IMR-90 (cell line): Measurements from ENCODE around the gene ANKH. TPM values are rescaled to one million over a fixed set of nuclear protein-coding genes. Genes with fewer than 3 reads are reported as not detected.

Source experiments
- ATAC-seq: fragments of 200-7000 bp; cut with Tn5 transposase; 2 replicates; pipeline ENCODE4 v1.9.1; 2020; ENCODE audit warnings: low read depth, mild to moderate bottlenecking, moderate library complexity
- BruUV-seq: library from RNA; stranded (reverse); fragments of 400-500 nt; replicated peaks from 2 replicates; lab custom pipeline; 2021; lab: Mats Ljungman, UMichigan
- CTCF ChIA-PET: fragments of 300-600 bp; formaldehyde crosslinking; extraction: SDS; loops from one replicate; lab custom pipeline; 2021; ENCODE audit warnings: antibody characterized with exemption; lab: Yijun Ruan, JAX
- POLR2A ChIA-PET: fragments of 300-600 bp; sonication (Branson Sonifier 250); formaldehyde crosslinking; loops from one replicate; lab custom pipeline; 2022; ENCODE audit warnings: antibody characterized with exemption; ENCODE audit not compliant: unreplicated experiment; lab: Charles Lee
- DNase-seq: peaks from one replicate; pipeline ENCODE4 v3.0.0; 2013
- H2AFZ ChIP-seq: replicated peaks from 2 replicates; pipeline ENCODE3; 2013; ENCODE audit warnings: low read length, mild to moderate bottlenecking; ENCODE audit not compliant: poor library complexity
- H2AK5ac ChIP-seq: 2 replicates; pipeline ENCODE4 v1.6.1; 2013; ENCODE audit warnings: low read depth, low read length, inconsistent platforms
- H2AK9ac ChIP-seq: replicated peaks from 2 replicates; pipeline ENCODE3; 2013; ENCODE audit warnings: mild to moderate bottlenecking, low read depth, low read length, moderate library complexity; ENCODE audit not compliant: poor library complexity
- H2BK120ac ChIP-seq: 2 replicates; pipeline ENCODE4 v1.6.1; 2013; ENCODE audit warnings: low read depth, low read length, inconsistent platforms
- H2BK15ac ChIP-seq: 3 replicates; pipeline ENCODE4 v1.6.1; 2013; ENCODE audit warnings: low read depth, low read length, inconsistent platforms
- H2BK20ac ChIP-seq: 2 replicates; pipeline ENCODE4 v1.6.1; 2013; ENCODE audit warnings: low read depth, mild to moderate bottlenecking, inconsistent platforms, low read length, moderate library complexity
- H2BK5ac ChIP-seq: 2 replicates; pipeline ENCODE4 v1.6.1; 2013; ENCODE audit warnings: mild to moderate bottlenecking, low read depth, low read length, inconsistent platforms; ENCODE audit not compliant: poor library complexity, severe bottlenecking
- H3K14ac ChIP-seq: replicated peaks from 2 replicates; pipeline ENCODE4 v1.6.1; 2013; ENCODE audit warnings: low read depth, low read length, inconsistent platforms
- H3K18ac ChIP-seq: 2 replicates; pipeline ENCODE4 v1.6.1; 2013; ENCODE audit warnings: low read depth, low read length, control low read depth
- H3K23ac ChIP-seq: 2 replicates; pipeline ENCODE4 v1.6.1; 2013; ENCODE audit warnings: low read depth, low read length, inconsistent platforms
- H3K27ac ChIP-seq: 2 replicates; pipeline ENCODE4 v1.5.1; 2013; ENCODE audit warnings: mild to moderate bottlenecking, control low read depth, low read length; ENCODE audit not compliant: insufficient read depth
- H3K27me3 ChIP-seq: 2 replicates; pipeline ENCODE4 v1.6.1; 2013; ENCODE audit warnings: low read length; ENCODE audit not compliant: control insufficient read depth, insufficient read depth
- H3K36me3 ChIP-seq: 2 replicates; pipeline ENCODE4 v1.6.1; 2013; ENCODE audit warnings: low read length, mixed read lengths; ENCODE audit not compliant: control insufficient read depth, insufficient read depth
- H3K4ac ChIP-seq: 2 replicates; pipeline ENCODE4 v1.6.1; 2013; ENCODE audit warnings: low read depth, low read length, inconsistent platforms
- H3K4me1 ChIP-seq: 2 replicates; pipeline ENCODE4 v1.6.1; 2013; ENCODE audit warnings: low read length, mixed read lengths; ENCODE audit not compliant: control insufficient read depth, insufficient read depth
- H3K4me2 ChIP-seq: 2 replicates; pipeline ENCODE4 v1.6.1; 2013; ENCODE audit warnings: low read depth, mild to moderate bottlenecking, control low read depth, low read length, moderate library complexity
- H3K4me3 ChIP-seq: 2 replicates; pipeline ENCODE4 v1.5.1; 2013; ENCODE audit warnings: low read depth, mild to moderate bottlenecking, control low read depth, low read length, moderate library complexity; ENCODE audit not compliant: insufficient read depth
- H3K56ac ChIP-seq: 2 replicates; pipeline ENCODE4 v1.6.1; 2013; ENCODE audit warnings: low read length, inconsistent platforms; ENCODE audit not compliant: insufficient read depth; ENCODE audit errors: extremely low read depth
- H3K79me1 ChIP-seq, 2 experiments: 2 replicates each; pipeline ENCODE4 v1.6.1; 2013; ENCODE audit warnings: low read length in 2 of 2, inconsistent platforms in 1 of 2, low read depth in 1 of 2
- H3K9ac ChIP-seq: 2 replicates; pipeline ENCODE4 v1.6.1; 2013; ENCODE audit warnings: low read depth, low read length, control low read depth
- H3K9me1 ChIP-seq: 2 replicates; pipeline ENCODE4 v1.6.1; 2013; ENCODE audit warnings: low read length, inconsistent platforms; ENCODE audit not compliant: insufficient read depth
- H3K9me3 ChIP-seq: 2 replicates; pipeline ENCODE4 v1.6.1; 2013; ENCODE audit warnings: low read length; ENCODE audit not compliant: control insufficient read depth, insufficient read depth
- H4K20me1 ChIP-seq: 2 replicates; pipeline ENCODE4 v1.6.1; 2013; ENCODE audit warnings: low read length, inconsistent platforms; ENCODE audit not compliant: insufficient read depth
- H4K5ac ChIP-seq: 2 replicates; pipeline ENCODE4 v1.6.1; 2013; ENCODE audit warnings: mild to moderate bottlenecking, low read depth, low read length, control low read depth
- H4K8ac ChIP-seq, 2 experiments: 2 replicates each; pipeline ENCODE4 v1.6.1; 2013; ENCODE audit warnings: low read depth in 2 of 2, low read length in 2 of 2, control low read depth in 1 of 2, inconsistent platforms in 1 of 2
- H4K91ac ChIP-seq: 2 replicates; pipeline ENCODE4 v1.6.1; 2013; ENCODE audit warnings: low read depth, low read length, inconsistent platforms; ENCODE audit not compliant: insufficient read depth
- BHLHE40 ChIP-seq: fragments of 150-350 bp; IDR thresholded peaks from 2 replicates; pipeline ENCODE4 v1.6.1; 2016; ENCODE audit warnings: mild to moderate bottlenecking, low read depth, low read length
- CEBPB ChIP-seq: IDR thresholded peaks from 2 replicates; pipeline ENCODE4 v1.6.1; 2012; ENCODE audit warnings: low read depth, low read length, improper control_type of control experiment
- CHD1 ChIP-seq: IDR thresholded peaks from 2 replicates; pipeline ENCODE4 v1.6.1; 2012; ENCODE audit warnings: low read depth, low read length, improper control_type of control experiment
- CTCF ChIP-seq: conservative IDR thresholded peaks from 2 replicates; pipeline ENCODE4 v1.5.1; 2012; ENCODE audit warnings: mild to moderate bottlenecking, low read depth, low read length, improper control_type of control experiment
- FOS ChIP-seq: fragments of 150-350 bp; IDR thresholded peaks from 2 replicates; pipeline ENCODE4 v1.6.1; 2016; ENCODE audit warnings: low read depth, low read length
- MAFK ChIP-seq: IDR thresholded peaks from 2 replicates; pipeline ENCODE4 v1.6.1; 2012; ENCODE audit warnings: low read depth, low read length, improper control_type of control experiment
- MAZ ChIP-seq: IDR thresholded peaks from 2 replicates; pipeline ENCODE4 v1.6.1; 2012; ENCODE audit warnings: low read depth, mild to moderate bottlenecking, low read length, improper control_type of control experiment, moderate library complexity, borderline replicate concordance
- MXI1 ChIP-seq: IDR thresholded peaks from 2 replicates; pipeline ENCODE4 v1.6.1; 2012; ENCODE audit warnings: low read depth, mild to moderate bottlenecking, low read length, moderate library complexity, borderline replicate concordance
- NFE2L2 ChIP-seq: fragments of 150-350 bp; IDR thresholded peaks from 2 replicates; pipeline ENCODE4 v1.6.1; 2016; ENCODE audit warnings: low read depth, mild to moderate bottlenecking, low read length
- POLR2A ChIP-seq: IDR thresholded peaks from 2 replicates; pipeline ENCODE4 v1.6.1; 2012; ENCODE audit warnings: mild to moderate bottlenecking, low read depth, low read length
- RAD21 ChIP-seq: IDR thresholded peaks from 2 replicates; pipeline ENCODE4 v1.6.1; 2012; ENCODE audit warnings: low read length, improper control_type of control experiment
- RCOR1 ChIP-seq: IDR thresholded peaks from 2 replicates; pipeline ENCODE4 v1.6.1; 2012; ENCODE audit warnings: mild to moderate bottlenecking, low read length, improper control_type of control experiment; ENCODE audit not compliant: insufficient replicate concordance
- RFX5 ChIP-seq: IDR thresholded peaks from 2 replicates; pipeline ENCODE4 v1.8.0; 2012; ENCODE audit warnings: low read depth, mild to moderate bottlenecking, low read length, moderate library complexity
- SMC3 ChIP-seq: fragments of 150-350 bp; IDR thresholded peaks from 2 replicates; pipeline ENCODE4 v1.6.1; 2016; ENCODE audit warnings: low read depth, mild to moderate bottlenecking, antibody characterized with exemption, low read length, moderate library complexity
- WGBS, 2 experiments: methylation state at CpG; one replicate each; pipeline versions ENCODE4 v1.1.5 to v1.1.7; 2013; ENCODE audit warnings: missing lambda C conversion rate in 2 of 2; ENCODE audit not compliant: insufficient read length in 1 of 2; ENCODE audit errors: extremely low coverage in 2 of 2; 5-methylcytosine and 5-hydroxymethylcytosine counted together
- dilution Hi-C: fragments of 300-500 bp; cut with HindIII; formaldehyde crosslinking; loops from one replicate; pipeline ENCODE4 v1.14.3; 2018; ENCODE audit warnings: low sequenced_read_pairs; ENCODE audit not compliant: unreplicated experiment
- in situ Hi-C: fragments of 300-500 bp; cut with MboI; formaldehyde crosslinking; loops from 3 replicates; pipeline ENCODE4 v1.14.3; 2019; ENCODE audit warnings: low sequenced_read_pairs, inconsistent platforms, mixed read lengths
- intact Hi-C: fragments of 100-400 bp; cut with micrococcal nuclease; formaldehyde crosslinking; loops from 2 replicates; pipeline ENCODE4 v1.10.0; 2022
- polyA plus RNA-seq, 3 experiments: library from polyadenylated mRNA; depleted of rRNA; stranded (reverse); fragments of >200 nt; gene quantifications; 2 replicates each; pipeline ENCODE4 v1.2.3, GENCODE V29; 2012; ENCODE audit warnings: low replicate concordance in 1 of 3
- total RNA-seq: library from RNA; depleted of rRNA; stranded (reverse); fragments of >200 nt; gene quantifications from 2 replicates; pipeline ENCODE4 v1.2.3, GENCODE V29; 2012
- TF ChIP-seq, protein P1 (sequence below): fragments of 150-350 bp; IDR thresholded peaks from 2 replicates; pipeline ENCODE4 v1.6.1; 2017; ENCODE audit warnings: mild to moderate bottlenecking, antibody characterized with exemption, low read length, low read depth
- TF ChIP-seq, protein P2 (sequence below): fragments of 150-350 bp; IDR thresholded peaks from 2 replicates; pipeline ENCODE4 v1.6.1; 2016; ENCODE audit warnings: low read depth, mild to moderate bottlenecking, low read length, moderate library complexity, borderline replicate concordance

The ANKH gene
- total and polyA plus RNA-seq, 2 of the 4 experiments (the other 2 are of a cell fraction) = 5.2 to 17.2 TPM

- Histone ChIP-seq H3K36me3 (peaks cover 30% of the 10 kb centered on the region), H3K14ac (no peak overlapping the region), H2BK120ac (no peak overlapping the region), H3K4me2 (no peak overlapping the region), H4K5ac (no peak overlapping the region), H3K4me1 (peaks cover 2% of the 10 kb centered on the region), H3K18ac (no peak overlapping the region), H2BK5ac (no peak overlapping the region), H2AFZ (no peak overlapping the region), H3K27me3 (no peaks in the 10 kb centered on the region), H4K8ac (no peak overlapping the region), H4K91ac (no peak overlapping the region), H2BK15ac (no peak overlapping the region), H3K9ac (no peak overlapping the region), H2AK5ac (no peak overlapping the region), H4K20me1 (peaks cover 13% of the 10 kb centered on the region), H3K56ac (no peak overlapping the region), H3K23ac (no peak overlapping the region), H3K4ac (no peak overlapping the region), H2BK20ac (no peak overlapping the region), H3K27ac (no peak overlapping the region), H3K9me3 (no peaks in the 10 kb centered on the region), H3K79me1 (peaks cover 28 to 59% of the 10 kb centered on the region in 2 experiments), H3K9me1 (peaks cover 6% of the 10 kb centered on the region), H3K4me3 (no peak overlapping the region), H2AK9ac (no peak overlapping the region)
- no CpG with 5 or more reads among the region's 10 CpGs for whole genome bisulfite sequencing, 2 experiments
- ATAC-seq (no peak), DNase-seq (no peak)
- in situ Hi-C loops = no loop called here
- CTCF ChIA-PET = interaction anchor here (0.6 to 2.0 kb wide), 2 partner anchors 209 to 333 kb away, joined by 3 to 7 read pairs; no protein-coding TSS in a partner anchor
- POLR2A ChIA-PET = no interaction called here
- dilution Hi-C loops = no loop called here
- intact Hi-C loops = loop anchor here (10.0 kb wide), 1 partner anchor 424 kb away; no protein-coding TSS in a partner anchor
- TF ChIP-seq POLR2A (no peak), MXI1 (no peak), MAZ (no peak), CHD1 (no peak), RAD21 (no peak), RCOR1 (no peak), BHLHE40 (no peak), FOS (no peak), NFE2L2 (no peak), CTCF (no peak), CEBPB (no peak), SMC3 (no peak), RFX5 (no peak), MAFK (no peak)
- TF ChIP-seq, protein P1, sequence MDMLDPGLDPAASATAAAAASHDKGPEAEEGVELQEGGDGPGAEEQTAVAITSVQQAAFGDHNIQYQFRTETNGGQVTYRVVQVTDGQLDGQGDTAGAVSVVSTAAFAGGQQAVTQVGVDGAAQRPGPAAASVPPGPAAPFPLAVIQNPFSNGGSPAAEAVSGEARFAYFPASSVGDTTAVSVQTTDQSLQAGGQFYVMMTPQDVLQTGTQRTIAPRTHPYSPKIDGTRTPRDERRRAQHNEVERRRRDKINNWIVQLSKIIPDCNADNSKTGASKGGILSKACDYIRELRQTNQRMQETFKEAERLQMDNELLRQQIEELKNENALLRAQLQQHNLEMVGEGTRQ = no peak
- TF ChIP-seq, protein P2, sequence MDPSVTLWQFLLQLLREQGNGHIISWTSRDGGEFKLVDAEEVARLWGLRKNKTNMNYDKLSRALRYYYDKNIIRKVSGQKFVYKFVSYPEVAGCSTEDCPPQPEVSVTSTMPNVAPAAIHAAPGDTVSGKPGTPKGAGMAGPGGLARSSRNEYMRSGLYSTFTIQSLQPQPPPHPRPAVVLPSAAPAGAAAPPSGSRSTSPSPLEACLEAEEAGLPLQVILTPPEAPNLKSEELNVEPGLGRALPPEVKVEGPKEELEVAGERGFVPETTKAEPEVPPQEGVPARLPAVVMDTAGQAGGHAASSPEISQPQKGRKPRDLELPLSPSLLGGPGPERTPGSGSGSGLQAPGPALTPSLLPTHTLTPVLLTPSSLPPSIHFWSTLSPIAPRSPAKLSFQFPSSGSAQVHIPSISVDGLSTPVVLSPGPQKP = no peak
- no TSS peak for BruUV-seq
Observed at GRCh38 chr5:14681236-14681752, 190.3 kb downstream of the ANKH start.
